GM19324 (cell line): Measurements from ENCODE around the gene OTX1.
"Not testable (repeated sequence)": the region's sequence is repeated elsewhere in the genome, so short reads cannot be mapped to it uniquely, and the experiment has no call there.

ENCODE experiments used
- ATAC-seq: cut with Tn5 transposase; IDR thresholded peaks from one replicate; pipeline ENCODE4 v1.9.1; 2021; ENCODE audit warnings: mild to moderate bottlenecking, moderate library complexity; ENCODE audit not compliant: unreplicated experiment, low FRiP score

The OTX1 gene

GRCh38 chr2:63058144-63058920, 7.7 kb downstream of the OTX1 start:
- ATAC-seq, result no peak

GRCh38 chr2:63058921-63059792, 8.5 kb downstream of the OTX1 start:
- ATAC-seq, result no peak

DNA sequence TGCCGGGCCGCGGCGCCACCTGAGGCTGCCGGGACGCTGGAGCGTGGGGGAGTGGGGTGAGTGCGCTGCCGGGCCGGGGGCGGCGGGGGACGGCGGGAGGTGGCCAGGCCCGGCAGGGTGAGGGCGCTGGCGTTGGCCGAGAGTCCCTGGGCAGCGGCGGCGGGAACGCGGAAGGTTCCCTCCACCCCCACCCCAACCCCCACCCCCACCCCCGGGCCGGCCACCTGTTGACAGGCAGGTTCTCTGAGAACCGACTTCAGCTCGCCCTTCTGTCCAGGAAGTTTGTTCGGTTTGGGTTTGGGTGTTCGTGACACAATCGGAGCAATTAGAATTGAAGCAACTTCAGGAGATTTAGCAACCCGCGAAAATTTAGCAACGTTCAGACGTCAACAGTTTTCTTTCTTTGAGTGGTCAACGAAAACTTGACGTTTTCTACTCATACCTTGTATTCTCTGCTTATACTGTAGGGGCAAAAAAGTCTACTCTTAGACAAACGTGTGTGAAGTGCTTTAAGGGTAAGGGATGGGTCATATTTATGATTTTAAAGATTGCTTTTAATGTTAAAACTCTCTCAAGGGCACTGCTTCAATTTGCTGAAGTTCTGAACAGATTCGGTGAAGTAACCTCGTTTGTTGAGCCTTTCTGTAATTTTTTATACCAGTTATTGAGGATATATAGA, 9.3 kb downstream of the OTX1 start:
- no peak for ATAC-seq

- no peak for ATAC-seq
Observed at GRCh38 chr2:63060472-63060991, 9.9 kb downstream of the OTX1 start.

GRCh38 chr2:63064197-63064596, 13.6 kb downstream of the OTX1 start:
- no peak for ATAC-seq

DNA sequence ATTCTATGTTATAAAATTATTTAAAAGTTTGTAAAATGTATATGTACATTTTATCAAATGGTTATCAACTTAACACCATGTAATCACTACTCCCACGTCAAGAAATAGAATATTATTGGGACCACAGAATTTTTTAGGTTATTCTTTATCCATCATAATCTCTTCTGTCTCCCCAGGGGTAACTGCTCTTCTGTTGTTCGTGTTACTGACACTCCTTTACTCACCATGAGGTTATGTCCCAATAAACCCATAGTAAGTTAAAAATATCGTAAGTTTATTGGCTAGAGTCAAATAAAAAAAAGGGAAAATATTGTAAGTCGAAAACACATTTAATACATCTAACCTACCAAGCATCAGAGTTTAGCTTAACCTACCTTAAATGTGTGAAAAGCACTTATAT, 14.0 kb downstream of the OTX1 start:
- ATAC-seq, result no peak

DNA sequence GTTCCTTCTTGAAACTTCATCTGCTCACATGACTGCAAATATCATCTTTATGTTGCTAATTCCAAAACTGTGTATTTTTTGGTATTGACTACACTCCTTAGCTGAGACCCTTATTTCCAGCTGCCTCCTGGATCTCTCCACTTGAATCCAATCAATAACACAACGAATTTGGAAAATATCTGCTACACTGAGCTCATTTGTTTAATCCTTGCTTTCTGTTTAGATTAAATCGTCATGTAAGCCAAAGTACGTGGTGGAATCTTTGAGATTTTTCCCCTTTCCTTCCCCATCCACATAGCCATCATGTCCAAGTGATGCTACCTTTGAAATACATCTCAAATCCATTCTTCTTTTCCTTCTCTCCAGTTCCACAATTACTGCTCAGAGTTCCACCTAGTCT, 15.6 kb downstream of the OTX1 start:
- ATAC-seq, result no peak

GRCh38 chr2:63066838-63067237, 16.2 kb downstream of the OTX1 start:
- no peak for ATAC-seq

GRCh38 chr2:63071664-63072063, 21.0 kb downstream of the OTX1 start:
- no peak for ATAC-seq

GRCh38 chr2:63073994-63074393, 23.4 kb downstream of the OTX1 start:
- ATAC-seq, result no peak

DNA sequence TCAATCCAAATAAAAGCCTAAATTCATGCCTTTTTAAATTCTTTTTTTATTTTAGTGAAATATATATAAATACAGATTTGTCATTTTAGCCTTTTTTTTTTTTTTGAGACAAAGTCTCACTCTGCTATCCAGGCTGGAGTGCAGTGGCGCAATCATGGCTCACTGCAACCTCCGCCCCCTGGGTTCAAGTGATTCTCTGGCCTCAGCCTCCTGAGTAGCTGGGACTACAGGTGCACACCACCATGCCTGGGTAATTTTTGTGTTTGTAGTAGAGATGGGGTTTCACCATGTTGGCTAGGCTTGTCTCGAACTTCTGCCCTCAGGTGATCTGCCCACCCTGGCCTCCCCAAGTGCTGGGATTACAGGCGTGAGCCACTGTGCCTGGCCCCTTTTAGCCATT, 23.8 kb downstream of the OTX1 start:
- not testable (repeated sequence) for ATAC-seq

GRCh38 chr2:63078852-63079606, 28.4 kb downstream of the OTX1 start:
- no peak for ATAC-seq

GRCh38 chr2:63081404-63081803, 30.8 kb downstream of the OTX1 start:
- ATAC-seq, result no peak

DNA sequence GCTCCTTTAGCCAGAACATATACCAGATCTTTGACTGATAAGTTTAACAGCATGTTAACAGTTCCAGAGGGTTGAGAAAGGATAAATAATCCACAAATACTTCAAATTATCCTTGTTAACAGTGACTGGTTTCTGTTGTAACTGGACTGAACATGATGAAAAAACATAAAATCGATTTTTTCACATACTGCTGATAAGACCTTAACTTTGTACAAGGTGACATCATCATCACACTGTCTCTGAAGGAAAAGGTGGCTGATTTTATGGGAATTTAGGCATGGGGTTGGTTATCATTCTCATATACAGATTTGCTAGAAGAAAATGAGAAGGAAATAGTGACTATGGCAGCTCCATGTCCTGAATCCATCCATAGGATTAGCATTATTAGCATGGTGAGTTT, 36.1 kb downstream of the OTX1 start:
- ATAC-seq, result no peak

DNA sequence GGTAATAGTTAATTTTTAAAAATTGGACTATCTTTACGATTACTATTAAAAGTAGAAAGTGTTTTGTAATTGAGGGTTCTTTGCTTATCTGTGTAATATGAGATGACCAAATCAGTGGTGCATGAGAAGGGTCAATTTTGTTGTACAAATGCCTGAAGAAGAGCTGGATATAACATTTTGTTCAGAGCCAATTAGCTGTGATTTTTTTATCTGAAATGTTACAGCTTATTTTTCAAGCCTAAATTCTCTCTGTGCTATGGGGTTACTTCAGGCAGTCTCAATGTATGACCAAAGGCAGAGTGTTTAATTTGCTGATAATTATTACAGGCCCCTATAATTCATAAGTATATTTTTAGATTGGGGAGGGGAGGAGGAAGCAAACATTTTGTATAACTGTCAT, 41.8 kb downstream of the OTX1 start:
- no peak for ATAC-seq

DNA sequence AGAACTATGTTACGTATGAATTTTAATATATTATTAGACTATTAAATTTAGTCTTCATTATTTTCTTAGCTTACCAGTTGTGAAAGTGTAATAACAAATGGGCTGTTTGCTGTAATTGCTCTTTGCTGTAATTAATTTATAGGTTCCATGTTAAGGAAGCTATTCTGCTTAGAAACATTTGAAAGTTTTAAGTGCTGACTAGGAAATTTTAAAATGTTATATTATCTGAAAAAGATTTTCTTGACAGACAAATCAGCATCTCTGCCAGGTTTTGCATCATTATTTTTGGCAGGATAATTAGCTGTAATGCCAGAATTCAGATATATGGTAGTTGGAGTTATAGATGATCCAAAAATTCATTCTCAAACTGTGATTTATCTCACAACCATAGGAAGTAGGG, 42.2 kb downstream of the OTX1 start:
- ATAC-seq, result no peak

GRCh38 chr2:63093502-63093901, 42.9 kb downstream of the OTX1 start:
- no peak for ATAC-seq

GRCh38 chr2:63096491-63096890, 45.9 kb downstream of the OTX1 start:
- no peak for ATAC-seq

DNA sequence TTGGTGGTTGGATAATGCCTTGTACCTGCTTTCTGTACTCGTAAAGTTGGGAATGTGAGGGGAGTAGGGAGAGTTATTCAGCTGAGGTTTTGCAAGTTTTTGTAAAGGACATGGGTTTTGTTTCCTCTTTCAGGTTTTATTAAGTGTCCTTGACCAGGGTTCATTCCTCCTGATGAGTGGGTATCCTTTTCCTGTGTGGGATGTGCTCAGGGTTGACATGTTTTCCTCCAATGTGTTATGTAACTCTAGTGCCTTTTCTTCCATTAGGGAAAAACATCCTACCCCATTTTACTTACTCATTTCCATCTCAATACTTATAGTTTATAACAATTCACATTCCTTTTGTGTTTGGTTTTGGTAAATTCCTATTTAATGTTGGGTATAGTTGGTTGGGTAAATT, 48.4 kb downstream of the OTX1 start:
- ATAC-seq, result no peak

DNA sequence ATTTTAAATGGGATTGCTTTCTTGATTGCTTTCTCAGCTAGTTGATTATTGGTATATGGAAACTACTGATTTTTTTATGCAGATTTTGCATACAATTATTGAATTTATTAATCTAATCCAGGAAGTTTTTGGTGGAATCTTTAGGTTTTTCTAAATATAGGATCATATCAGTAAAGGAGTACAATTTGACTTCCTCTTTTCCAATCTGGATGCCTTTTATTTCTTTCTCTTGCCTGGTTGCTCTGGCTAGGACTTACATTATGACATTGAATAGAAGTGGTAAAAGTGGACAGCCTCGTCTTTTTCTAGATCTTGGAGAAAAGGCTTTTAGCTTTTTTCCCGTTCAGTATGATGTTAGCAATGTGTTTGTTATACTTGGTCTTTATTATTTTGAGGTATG, 51.3 kb downstream of the OTX1 start:
- ATAC-seq, result no peak
